ENCODE results near the gene TAGLN.

DNA sequence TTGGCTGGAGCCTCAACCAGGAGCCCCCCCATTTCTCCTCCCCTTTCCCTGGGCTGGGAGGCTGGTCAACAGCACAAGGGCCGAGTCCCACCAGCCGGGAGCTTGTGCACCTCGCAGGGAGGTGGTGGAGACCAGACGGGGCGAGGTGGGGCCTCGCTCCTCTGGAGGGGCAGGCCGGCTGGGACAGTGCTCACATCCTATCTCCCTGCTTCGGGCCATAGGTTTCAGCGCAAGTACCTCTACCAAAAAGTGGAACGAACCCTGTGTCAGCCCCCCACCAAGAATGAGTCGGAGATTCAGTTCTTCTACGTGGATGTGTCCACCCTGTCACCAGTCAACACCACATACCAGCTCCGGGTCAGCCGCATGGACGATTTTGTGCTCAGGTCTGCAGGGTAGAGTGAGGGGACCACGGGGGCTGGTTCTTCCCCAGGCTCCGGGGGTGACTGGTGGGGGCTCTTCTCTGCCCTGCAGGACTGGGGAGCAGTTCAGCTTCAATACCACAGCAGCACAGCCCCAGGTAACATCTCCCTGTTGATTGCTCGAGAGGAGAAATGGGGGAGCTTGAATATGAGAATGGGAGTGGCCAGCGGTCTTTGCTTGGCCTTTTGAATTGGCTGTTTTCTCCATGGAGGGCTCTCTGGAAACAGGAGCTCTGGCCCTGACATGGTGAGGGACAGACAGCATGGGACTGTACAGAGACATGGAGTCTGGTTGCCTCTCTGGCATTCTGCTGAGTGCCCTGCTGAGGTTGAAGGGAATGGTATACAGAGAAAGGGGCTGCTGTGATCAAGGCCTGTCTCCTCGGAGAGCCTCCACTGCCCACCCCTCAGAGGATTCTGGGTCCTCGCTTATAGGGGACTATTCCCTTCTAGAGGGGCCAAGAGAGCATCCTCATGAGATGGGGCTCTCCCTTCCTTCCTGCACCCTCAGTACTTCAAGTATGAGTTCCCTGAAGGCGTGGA lies 17.3 kb upstream of the TAGLN start:
- TF ChIP-seq POLR2A (IDR thresholded peaks at IDR 0.05), result no peak
- TF ChIP-seq, protein P1, sequence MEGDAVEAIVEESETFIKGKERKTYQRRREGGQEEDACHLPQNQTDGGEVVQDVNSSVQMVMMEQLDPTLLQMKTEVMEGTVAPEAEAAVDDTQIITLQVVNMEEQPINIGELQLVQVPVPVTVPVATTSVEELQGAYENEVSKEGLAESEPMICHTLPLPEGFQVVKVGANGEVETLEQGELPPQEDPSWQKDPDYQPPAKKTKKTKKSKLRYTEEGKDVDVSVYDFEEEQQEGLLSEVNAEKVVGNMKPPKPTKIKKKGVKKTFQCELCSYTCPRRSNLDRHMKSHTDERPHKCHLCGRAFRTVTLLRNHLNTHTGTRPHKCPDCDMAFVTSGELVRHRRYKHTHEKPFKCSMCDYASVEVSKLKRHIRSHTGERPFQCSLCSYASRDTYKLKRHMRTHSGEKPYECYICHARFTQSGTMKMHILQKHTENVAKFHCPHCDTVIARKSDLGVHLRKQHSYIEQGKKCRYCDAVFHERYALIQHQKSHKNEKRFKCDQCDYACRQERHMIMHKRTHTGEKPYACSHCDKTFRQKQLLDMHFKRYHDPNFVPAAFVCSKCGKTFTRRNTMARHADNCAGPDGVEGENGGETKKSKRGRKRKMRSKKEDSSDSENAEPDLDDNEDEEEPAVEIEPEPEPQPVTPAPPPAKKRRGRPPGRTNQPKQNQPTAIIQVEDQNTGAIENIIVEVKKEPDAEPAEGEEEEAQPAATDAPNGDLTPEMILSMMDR (IDR thresholded peaks at IDR 0.05), result no peak
